ENCODE results near the gene ZNF679.
A peak's percentile ranks its signal among the peaks of the same experiment; 100 is the strongest.
"Not testable (repeated sequence)": the region's sequence is repeated elsewhere in the genome, so short reads cannot be mapped to it uniquely, and the experiment has no call there.

Gene ZNF679

DNA sequence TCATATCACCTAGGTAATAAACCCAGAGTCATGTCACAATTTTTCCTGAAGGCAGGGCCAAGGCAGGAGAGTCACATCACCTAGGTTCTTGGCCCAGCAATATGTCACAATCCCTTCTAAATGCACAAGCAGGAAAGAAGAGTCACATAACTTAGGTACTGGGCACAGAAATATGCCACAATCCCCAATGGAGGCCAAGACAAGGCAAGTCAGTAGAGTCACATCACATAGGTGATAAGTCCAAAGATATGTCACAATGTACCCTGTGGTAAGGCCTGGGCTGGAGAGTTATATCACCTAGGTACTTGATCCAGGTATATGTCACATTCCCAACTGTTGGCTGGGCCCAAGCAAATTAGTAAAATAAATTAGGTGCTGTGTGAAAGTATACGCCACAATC lies at the start of gene ZNF679:
Gene ZNF679 (plus strand): TSS at position 301 of the 400 bp plus-strand sequence. CDS start 20,644 bp downstream, outside the sequence.
- not testable (repeated sequence) for DNase-seq (ENCODE audit: insufficient read length, low spot score); FAIRE-seq

DNA sequence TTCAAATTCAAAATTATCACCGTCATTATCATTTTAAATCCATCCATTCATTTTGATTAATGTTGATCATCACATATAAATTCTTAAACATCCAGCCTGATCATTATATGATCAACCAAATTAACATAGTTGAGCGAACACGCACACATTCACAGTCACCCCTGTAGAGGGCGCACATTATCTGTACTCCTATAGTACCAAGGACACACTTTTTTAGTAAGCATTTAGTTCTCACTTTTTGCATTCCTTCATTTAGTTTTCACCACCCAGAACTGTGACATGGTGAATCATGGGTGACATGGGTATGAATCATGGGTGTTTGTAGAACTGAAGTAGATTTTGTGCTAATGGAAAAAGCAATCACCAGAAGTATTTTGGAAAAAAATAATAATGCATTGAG lies 47.3 kb upstream of the ZNF679 start:
- TF ChIP-seq, protein P1, sequence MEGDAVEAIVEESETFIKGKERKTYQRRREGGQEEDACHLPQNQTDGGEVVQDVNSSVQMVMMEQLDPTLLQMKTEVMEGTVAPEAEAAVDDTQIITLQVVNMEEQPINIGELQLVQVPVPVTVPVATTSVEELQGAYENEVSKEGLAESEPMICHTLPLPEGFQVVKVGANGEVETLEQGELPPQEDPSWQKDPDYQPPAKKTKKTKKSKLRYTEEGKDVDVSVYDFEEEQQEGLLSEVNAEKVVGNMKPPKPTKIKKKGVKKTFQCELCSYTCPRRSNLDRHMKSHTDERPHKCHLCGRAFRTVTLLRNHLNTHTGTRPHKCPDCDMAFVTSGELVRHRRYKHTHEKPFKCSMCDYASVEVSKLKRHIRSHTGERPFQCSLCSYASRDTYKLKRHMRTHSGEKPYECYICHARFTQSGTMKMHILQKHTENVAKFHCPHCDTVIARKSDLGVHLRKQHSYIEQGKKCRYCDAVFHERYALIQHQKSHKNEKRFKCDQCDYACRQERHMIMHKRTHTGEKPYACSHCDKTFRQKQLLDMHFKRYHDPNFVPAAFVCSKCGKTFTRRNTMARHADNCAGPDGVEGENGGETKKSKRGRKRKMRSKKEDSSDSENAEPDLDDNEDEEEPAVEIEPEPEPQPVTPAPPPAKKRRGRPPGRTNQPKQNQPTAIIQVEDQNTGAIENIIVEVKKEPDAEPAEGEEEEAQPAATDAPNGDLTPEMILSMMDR (IDR thresholded peaks at IDR 0.05; ENCODE audit: insufficient read depth, missing control alignments), result peak; percentile 20
- no peak for DNase-seq (ENCODE audit: insufficient read length, low spot score)
- FAIRE-seq, result no peak

DNA sequence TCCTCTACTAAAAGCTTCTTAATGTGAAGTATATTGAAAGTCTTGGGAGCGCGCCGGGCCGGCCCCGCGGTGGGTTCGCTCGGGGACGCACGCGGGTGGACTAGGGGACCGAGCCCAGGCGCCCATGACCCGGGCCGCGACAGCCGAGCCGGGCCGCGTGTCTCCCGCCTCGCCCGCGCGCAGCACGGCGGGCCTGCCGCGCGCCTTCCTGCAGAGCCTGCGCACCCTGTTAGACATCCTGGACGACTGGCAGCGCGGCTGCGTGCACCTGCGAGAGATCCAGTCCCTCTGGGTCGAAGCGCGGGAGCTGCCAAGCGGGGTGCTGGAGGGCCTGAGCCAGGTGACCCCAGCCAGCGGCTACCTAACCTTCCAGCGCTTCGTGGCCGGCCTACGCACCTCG lies 46.7 kb upstream of the ZNF679 start:
- TF ChIP-seq, protein P1 (IDR thresholded peaks at IDR 0.05; ENCODE audit: insufficient read depth, missing control alignments), result no peak
- DNase-seq (ENCODE audit: insufficient read length, low spot score), result no peak
- no peak for FAIRE-seq

DNA sequence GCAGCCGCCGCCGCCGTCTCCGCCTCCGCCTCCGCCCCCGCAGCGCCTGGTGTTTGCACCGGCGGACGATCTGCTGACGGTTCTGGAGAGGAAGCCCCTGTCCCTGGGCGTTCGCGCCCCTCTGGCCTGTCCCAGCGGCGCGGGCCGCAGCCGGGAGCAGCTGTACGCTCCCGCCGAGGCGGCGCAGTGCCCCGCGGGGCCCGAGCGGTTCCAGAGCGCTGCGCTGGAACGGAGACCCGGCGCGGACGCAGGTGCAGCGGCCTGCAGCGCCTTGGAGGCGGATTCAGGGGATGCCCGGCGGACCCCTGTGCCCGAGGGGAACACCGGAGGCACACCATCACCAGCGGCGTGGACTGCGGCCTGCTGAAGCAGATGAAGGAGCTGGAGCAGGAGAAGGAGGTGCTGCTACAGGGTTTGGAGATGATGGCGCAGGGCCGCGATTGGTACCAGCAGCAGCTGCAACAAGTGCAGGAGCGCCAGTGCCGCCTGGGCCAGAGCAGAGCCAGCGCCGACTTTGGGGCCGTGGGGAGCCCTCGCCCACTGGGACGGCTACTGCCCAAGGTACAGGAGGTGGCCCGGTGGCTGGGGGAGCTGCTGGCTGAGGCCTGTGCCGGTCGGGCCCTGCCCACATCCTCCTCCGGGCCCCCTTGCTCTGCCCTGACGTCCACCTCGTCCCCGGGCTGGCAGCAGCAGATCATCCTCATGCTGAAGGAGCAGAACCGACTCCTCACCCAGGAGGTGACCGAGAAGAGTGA lies 46.1 kb upstream of the ZNF679 start:
- TF ChIP-seq, protein P1 (IDR thresholded peaks at IDR 0.05; ENCODE audit: insufficient read depth, missing control alignments), result no peak
- FAIRE-seq, result no peak
- DNase-seq (ENCODE audit: insufficient read length, low spot score), result no peak

DNA sequence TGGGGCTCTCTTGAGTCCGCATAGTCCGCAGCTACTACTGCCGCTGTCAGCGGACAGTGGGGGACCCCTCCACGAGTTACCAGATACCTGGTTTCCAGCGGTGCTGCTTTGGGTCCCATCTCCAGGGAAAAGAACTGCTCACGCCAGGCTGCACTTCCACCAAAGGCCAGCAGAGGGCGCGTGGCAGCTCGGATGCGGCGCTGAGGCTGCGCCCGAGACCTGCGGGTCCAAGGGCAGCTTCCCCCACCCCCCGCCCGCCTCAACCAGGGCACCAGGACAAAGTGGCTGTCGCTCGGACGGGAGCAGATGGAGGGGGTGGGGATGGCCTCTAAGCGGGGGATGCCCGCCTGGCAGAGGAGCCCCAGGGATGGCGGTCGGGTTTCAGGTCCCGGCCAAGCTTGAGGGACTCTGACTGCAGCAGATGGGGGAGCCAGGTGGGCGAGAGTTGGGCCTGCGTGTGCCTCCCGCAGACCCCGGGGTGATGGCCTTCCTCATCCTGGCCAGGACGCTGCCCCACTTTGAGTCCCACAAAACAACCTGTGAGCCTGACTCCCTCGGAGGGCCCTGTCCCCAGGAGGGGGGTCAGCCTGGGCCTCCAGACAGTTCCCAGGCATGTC lies 45.0 kb upstream of the ZNF679 start:
- FAIRE-seq (no peak), DNase-seq (ENCODE audit: insufficient read length, low spot score) (no peak)
- TF ChIP-seq, protein P1 (IDR thresholded peaks at IDR 0.05; ENCODE audit: insufficient read depth, missing control alignments), result peak; percentile 8

DNA sequence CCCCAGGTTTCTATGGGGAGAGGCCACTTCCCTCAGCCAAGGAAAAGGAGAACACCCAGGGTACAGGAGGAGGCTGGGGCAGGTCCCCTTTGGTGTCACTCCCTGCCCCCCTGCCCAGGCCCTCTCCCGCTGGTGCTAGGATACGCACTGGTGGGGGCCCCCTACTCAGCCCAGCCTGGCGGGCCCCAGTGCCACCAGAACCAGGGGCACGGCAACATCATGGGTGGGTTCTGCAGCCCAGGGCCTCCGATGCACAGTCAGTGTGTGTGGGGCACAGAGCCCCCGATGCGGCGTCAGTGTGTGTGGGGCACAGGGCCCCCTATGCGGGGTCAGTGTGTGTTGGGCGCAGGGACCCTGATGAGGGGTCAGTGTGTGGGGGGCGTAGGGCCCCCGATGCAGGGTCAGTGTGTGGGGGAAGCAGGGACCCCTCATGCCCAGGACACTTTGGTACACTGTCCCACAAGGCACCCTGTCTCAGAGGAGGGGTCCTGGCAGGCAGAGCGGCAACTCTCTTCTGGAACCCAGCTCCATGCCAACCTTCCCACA lies 44.4 kb upstream of the ZNF679 start:
- no peak for FAIRE-seq
- no peak for DNase-seq (ENCODE audit: insufficient read length, low spot score)
- TF ChIP-seq, protein P1 (IDR thresholded peaks at IDR 0.05; ENCODE audit: insufficient read depth, missing control alignments), result no peak

DNA sequence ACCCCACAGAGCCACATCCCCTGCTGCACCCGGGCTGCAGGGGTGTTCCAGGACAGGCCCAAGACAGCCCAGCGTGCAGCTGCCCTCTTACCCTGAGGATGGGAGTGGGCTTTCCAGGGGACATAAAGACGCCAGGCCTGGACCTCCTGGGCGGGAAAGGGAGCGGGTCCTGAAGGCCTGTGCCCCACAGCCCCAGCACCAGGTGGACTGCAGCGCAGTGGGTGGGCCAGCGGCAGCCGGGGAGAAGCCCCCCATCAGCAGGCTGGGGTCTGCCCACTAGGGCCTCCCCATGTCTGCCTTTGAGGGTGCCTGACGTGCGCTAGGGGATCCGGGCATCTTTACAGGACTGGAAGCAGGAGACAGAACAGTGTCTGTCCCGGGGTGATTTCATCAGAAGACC lies 43.9 kb upstream of the ZNF679 start:
- FAIRE-seq, result no peak
- TF ChIP-seq, protein P1 (IDR thresholded peaks at IDR 0.05; ENCODE audit: insufficient read depth, missing control alignments), result no peak

More for the DNA sequence above, 43.9 kb upstream of the ZNF679 start:
- no peak for DNase-seq (ENCODE audit: insufficient read length, low spot score)
